ENCODE data around the gene KCTD4.

KCTD4 gene

DNA sequence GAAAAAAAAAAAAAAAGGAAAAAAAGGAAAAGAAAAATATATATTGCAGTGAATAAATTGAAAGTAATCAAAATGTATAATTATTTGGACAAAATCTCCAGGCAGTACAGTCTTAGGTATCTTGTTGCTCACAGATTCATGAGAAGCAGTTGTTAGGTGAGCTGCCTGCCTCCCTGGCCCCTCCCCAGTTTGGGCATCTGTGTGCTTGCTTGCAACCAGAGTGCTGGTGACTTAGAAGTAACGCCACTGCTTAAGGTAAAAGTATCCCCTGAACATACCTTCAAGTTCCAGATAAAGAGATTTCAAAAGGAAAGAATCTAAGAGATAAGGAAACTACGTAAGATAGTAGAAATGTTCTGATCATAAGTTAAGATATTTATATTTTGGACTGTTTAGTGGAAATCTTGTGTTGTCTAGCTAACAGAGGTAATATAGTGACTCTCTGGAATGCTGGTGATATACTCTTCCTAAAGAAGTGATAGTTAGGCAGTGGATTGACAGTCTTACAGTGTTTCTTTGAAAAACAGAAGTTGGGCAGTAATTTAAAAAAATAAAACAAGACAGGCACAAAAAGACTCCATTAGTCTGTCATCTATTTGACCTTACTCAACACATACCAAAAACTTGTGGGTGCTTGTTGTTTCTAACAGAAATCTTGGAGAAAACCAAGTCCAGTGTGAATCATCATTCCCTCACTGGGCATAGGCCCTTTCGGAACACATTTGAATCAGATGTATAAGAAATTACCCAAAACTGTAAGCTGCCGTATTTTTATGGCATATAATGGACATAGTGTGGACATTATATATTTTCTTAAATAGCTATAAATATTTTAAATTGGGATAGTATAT, 38.3 kb upstream of the KCTD4 start:
- TF ChIP-seq, protein P1, sequence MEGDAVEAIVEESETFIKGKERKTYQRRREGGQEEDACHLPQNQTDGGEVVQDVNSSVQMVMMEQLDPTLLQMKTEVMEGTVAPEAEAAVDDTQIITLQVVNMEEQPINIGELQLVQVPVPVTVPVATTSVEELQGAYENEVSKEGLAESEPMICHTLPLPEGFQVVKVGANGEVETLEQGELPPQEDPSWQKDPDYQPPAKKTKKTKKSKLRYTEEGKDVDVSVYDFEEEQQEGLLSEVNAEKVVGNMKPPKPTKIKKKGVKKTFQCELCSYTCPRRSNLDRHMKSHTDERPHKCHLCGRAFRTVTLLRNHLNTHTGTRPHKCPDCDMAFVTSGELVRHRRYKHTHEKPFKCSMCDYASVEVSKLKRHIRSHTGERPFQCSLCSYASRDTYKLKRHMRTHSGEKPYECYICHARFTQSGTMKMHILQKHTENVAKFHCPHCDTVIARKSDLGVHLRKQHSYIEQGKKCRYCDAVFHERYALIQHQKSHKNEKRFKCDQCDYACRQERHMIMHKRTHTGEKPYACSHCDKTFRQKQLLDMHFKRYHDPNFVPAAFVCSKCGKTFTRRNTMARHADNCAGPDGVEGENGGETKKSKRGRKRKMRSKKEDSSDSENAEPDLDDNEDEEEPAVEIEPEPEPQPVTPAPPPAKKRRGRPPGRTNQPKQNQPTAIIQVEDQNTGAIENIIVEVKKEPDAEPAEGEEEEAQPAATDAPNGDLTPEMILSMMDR (IDR thresholded peaks at IDR 0.05): no peak
- Histone ChIP-seq H3K4me3 (no peak overlapping the region), H3K27ac (no peak overlapping the region)
- DNase-seq (ENCODE audit: low spot score): no peak

DNA sequence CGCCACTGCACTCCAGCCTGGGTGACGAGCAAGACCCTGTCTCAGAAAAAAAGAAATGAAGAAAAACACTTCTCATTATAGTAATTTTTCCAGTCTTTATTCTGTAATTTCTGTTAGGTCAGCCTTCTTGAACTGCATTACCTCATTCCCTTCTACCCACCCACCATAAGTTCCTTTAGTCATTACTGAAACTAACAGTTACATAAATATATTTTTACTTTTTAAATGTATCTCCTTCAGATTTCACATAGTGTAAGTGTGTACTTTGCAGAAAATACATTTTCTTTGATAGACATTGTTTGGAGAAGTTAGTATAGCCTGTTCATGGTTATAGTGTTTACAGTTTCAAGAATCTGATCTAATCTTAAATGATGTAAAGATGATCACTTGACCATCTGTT, 31.7 kb upstream of the KCTD4 start:
- no peak for DNase-seq (ENCODE audit: low spot score)
- no peak overlapping the region for H3K27ac ChIP-seq
- TF ChIP-seq, protein P1 (IDR thresholded peaks at IDR 0.05): no peak
- H3K4me3 ChIP-seq: no peak overlapping the region

GRCh38 chr13:45231722-45232121, 30.9 kb upstream of the KCTD4 start:
- TF ChIP-seq, protein P1 (IDR thresholded peaks at IDR 0.05): no peak
- DNase-seq (ENCODE audit: low spot score): no peak
- no peak overlapping the region for H3K4me3 ChIP-seq
- no peak overlapping the region for H3K27ac ChIP-seq

DNA sequence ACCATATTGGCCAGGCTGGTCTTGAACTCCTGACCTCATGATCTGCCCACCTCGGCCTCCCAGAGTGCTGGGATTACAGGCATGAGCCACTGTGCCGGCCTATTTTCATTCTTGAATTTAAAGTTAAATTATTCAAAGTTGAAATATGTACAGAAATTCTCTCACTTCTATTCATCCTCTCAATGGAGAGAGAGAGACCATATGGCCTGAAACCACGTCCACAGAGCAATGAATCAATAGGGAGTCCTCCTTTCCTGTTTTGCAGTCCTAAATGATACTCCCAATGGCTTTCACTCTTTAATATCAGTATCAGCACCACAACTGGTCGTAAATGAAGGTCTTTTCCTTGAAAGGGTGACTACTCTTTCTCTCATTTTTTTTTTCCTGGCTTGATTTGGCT, 30.5 kb upstream of the KCTD4 start:
- Histone ChIP-seq H3K27ac (no peak overlapping the region), H3K4me3 (no peak overlapping the region)
- DNase-seq (ENCODE audit: low spot score): no peak
- TF ChIP-seq, protein P1 (IDR thresholded peaks at IDR 0.05): no peak

DNA sequence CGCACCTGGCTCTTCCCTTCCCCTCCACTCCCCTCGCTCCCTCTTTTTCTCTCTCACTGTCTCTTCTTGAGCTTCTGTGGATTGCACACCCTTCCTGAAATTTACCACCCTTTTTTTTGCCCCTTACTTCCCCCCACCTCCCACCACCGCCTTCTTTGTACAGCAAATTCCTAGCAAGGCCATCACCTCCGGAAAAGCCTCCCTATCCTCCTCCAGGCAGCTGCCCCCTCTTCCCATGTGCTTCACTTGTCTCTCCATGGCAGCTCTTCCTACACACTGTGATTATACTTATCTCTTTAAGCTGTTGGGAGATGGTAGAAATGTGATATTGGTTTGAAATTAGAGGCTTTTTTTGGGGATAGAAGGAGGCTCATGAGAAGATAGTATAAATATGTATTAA, 28.3 kb upstream of the KCTD4 start:
- Histone ChIP-seq H3K27ac (no peak overlapping the region), H3K4me3 (no peak overlapping the region)
- TF ChIP-seq, protein P1 (IDR thresholded peaks at IDR 0.05): no peak
- DNase-seq (ENCODE audit: low spot score): no peak

GRCh38 chr13:45228002-45228401, 27.2 kb upstream of the KCTD4 start:
- no peak for DNase-seq (ENCODE audit: low spot score)
- no peak overlapping the region for H3K4me3 ChIP-seq
- TF ChIP-seq, protein P1 (IDR thresholded peaks at IDR 0.05): no peak

GRCh38 chr13:45226024-45226423, 25.2 kb upstream of the KCTD4 start:
- Histone ChIP-seq H3K27ac (no peak overlapping the region), H3K4me3 (no peak overlapping the region)
- TF ChIP-seq, protein P1 (IDR thresholded peaks at IDR 0.05): no peak
- DNase-seq (ENCODE audit: low spot score): no peak

More at GRCh38 chr13:45228002-45228401, 27.2 kb upstream of the KCTD4 start:
- no peak overlapping the region for H3K27ac ChIP-seq
